NOMO-1 treated with dmso at 0.1 percent for 144 hours (cell line): Measurements from ENCODE around the gene ZDHHC4.
A peak's percentile ranks its signal among the peaks of the same experiment; 100 is the strongest.
"Not testable (repeated sequence)": the region's sequence is repeated elsewhere in the genome, so short reads cannot be mapped to it uniquely, and the experiment has no call there.

Experiments used
- DNase-seq: peaks from one replicate; lab custom pipeline; 2025; ENCODE audit not compliant: unreplicated experiment; lab: John Stamatoyannopoulos, UW

ZDHHC4 gene

GRCh38 chr7:6631605-6632004 lies 54.4 kb downstream of the ZDHHC4 start:
- no peak for DNase-seq

GRCh38 chr7:6634021-6634420 lies 56.8 kb downstream of the ZDHHC4 start:
- DNase-seq = no peak

GRCh38 chr7:6634971-6635370 lies 57.7 kb downstream of the ZDHHC4 start:
- DNase-seq = not testable (repeated sequence)

GRCh38 chr7:6636741-6637543 lies 59.7 kb downstream of the ZDHHC4 start, which contains the start of gene ZNF316:
Gene ZNF316 (plus strand): TSS chr7:6637318. CDS start chr7:6642410, 5,092 bp downstream.
- peak; percentile 12 for DNase-seq

- DNase-seq = peak; percentile 46
Measured at GRCh38 chr7:6637544-6638229, 60.4 kb downstream of the ZDHHC4 start.
